Activated CD4-positive, CD25-positive, alpha-beta regulatory T cell treated with anti-CD3 and anti-CD28 coated beads, Interleukin-2, amount 50 U/mL, for 16 hours (primary cell): ENCODE data around the gene HSPB6.
"Not testable (repeated sequence)": the region's sequence is repeated elsewhere in the genome, so short reads cannot be mapped to it uniquely, and the experiment has no call there.

Source experiments
- DNase-seq: peaks from one replicate; pipeline ENCODE4 v3.0.0-alpha.2; 2020; ENCODE audit warnings: low read depth, low spot score

Gene HSPB6

GRCh38 chr19:35731779-35732405 is 24.9 kb downstream of the HSPB6 start:
- no peak for DNase-seq

- DNase-seq: no peak
These were observed 25.5 kb downstream of the HSPB6 start for GRCh38 chr19:35731353-35731752.

- DNase-seq: no peak
These were observed 26.5 kb downstream of the HSPB6 start for GRCh38 chr19:35730326-35730725.

- no peak for DNase-seq
These were observed 27.1 kb downstream of the HSPB6 start for GRCh38 chr19:35729763-35730162.

GRCh38 chr19:35729021-35729420 is 27.8 kb downstream of the HSPB6 start:
- no peak for DNase-seq

- DNase-seq: no peak
These were observed 28.7 kb downstream of the HSPB6 start for GRCh38 chr19:35727956-35728706.

GRCh38 chr19:35727053-35727955 is 29.5 kb downstream of the HSPB6 start:
- DNase-seq: no peak

- no peak for DNase-seq
These were observed 31.5 kb downstream of the HSPB6 start for GRCh38 chr19:35725216-35725861.

- DNase-seq: no peak
These were observed 32.3 kb downstream of the HSPB6 start for GRCh38 chr19:35724560-35724959.

GRCh38 chr19:35724132-35724531 is 32.7 kb downstream of the HSPB6 start:
- DNase-seq: not testable (repeated sequence)

- no peak for DNase-seq
These were observed 33.2 kb downstream of the HSPB6 start for GRCh38 chr19:35723671-35724070.

GRCh38 chr19:35722897-35723296 is 33.9 kb downstream of the HSPB6 start:
- DNase-seq: no peak

- no peak for DNase-seq
These were observed 34.4 kb downstream of the HSPB6 start for GRCh38 chr19:35722461-35722860.

- no peak for DNase-seq
These were observed 35.5 kb downstream of the HSPB6 start for GRCh38 chr19:35721374-35721773.

- no peak for DNase-seq
These were observed 36.2 kb downstream of the HSPB6 start for GRCh38 chr19:35720648-35721047.

- DNase-seq: no peak
These were observed 36.7 kb downstream of the HSPB6 start for GRCh38 chr19:35720163-35720524.

GRCh38 chr19:35719402-35720162 is 37.2 kb downstream of the HSPB6 start:
- DNase-seq: no peak

- DNase-seq: no peak
These were observed 38.3 kb downstream of the HSPB6 start for GRCh38 chr19:35718345-35719041.

- DNase-seq: no peak
These were observed 39.0 kb downstream of the HSPB6 start, which contains the start of gene KMT2B for GRCh38 chr19:35717665-35718344. Gene KMT2B, plus strand, starts transcription at chr19:35718003. Its CDS starts 16 bp downstream, at chr19:35718019.
